HG03060 (cell line): ENCODE data around the gene PLCB3.

Source experiments
- ATAC-seq: cut with Tn5 transposase; IDR thresholded peaks from one replicate; pipeline ENCODE4 v1.9.1; 2021; ENCODE audit warnings: low read depth, moderate number of reproducible peaks; ENCODE audit not compliant: unreplicated experiment

The PLCB3 gene

GRCh38 chr11:64220271-64220670, 31.1 kb upstream of the PLCB3 start:
- ATAC-seq: no peak

- ATAC-seq: no peak
These were observed 30.5 kb upstream of the PLCB3 start for GRCh38 chr11:64220798-64221197.

- ATAC-seq: no peak
These were observed 28.7 kb upstream of the PLCB3 start for GRCh38 chr11:64222651-64223000.

DNA sequence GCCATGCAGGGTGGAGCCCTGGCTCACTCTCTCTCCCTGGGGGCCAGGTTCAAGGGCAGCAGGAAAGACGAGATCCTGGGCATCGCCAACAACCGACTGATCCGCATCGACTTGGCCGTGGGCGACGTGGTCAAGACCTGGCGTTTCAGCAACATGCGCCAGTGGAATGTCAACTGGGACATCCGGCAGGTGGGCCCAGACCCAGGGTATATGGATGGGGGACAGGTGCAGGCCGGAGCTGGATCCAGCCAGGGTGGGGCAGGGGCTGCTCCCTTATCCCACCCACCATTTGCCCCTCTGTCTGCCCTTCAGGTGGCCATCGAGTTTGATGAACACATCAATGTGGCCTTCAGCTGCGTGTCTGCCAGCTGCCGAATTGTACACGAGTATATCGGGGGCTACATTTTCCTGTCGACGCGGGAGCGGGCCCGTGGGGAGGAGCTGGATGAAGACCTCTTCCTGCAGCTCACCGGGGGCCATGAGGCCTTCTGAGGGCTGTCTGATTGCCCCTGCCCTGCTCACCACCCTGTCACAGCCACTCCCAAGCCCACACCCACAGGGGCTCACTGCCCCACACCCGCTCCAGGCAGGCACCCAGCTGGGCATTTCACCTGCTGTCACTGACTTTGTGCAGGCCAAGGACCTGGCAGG, 28.2 kb upstream of the PLCB3 start:
- ATAC-seq: no peak

DNA sequence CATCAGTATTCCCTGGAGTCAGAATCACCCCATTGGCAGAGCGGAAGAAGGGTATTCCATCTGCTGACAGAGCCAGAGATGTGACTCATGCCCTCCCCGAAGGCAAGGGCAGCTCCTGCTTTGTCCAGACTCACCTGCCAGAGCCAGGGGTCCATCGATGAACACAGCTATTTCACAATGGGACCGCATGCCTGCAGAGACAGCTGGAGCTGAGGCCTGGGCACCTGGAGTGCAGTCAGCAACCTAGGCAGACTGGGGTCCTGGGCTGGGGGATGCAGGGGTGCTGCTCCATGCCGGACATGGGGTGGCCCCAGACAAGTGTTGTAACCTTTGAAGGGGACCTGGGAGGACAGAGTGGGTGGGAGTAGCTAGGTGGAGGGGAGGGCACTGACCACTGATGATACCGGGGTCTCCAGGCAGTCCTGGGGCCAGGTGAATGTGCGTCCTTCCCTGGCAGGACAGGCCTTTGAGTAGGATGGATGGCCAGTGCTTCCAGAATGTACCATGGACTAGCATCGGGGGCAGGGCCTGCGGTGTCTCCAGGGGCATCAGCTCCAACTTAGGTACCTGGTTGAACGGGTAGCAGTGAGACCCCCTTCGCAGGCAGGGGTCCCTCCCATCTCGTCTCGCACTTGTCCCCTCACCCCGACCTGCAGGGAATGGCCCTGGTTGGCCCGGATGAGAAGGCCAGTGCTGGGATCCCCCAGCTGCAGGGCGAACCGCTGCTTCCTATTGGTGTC, 27.0 kb upstream of the PLCB3 start:
- ATAC-seq: no peak

- ATAC-seq: no peak
These were observed 26.3 kb upstream of the PLCB3 start for GRCh38 chr11:64224891-64225607.

GRCh38 chr11:64225608-64226506, 25.5 kb upstream of the PLCB3 start, which contains the start of the genes NUDT22 and TRPT1:
TSS of gene NUDT22 (plus strand) at chr11:64226274. CDS start at chr11:64226653, 379 bp downstream.
TSS of gene TRPT1 (minus strand) at chr11:64226186. CDS start at chr11:64225860, 326 bp downstream.
- ATAC-seq: no peak

DNA sequence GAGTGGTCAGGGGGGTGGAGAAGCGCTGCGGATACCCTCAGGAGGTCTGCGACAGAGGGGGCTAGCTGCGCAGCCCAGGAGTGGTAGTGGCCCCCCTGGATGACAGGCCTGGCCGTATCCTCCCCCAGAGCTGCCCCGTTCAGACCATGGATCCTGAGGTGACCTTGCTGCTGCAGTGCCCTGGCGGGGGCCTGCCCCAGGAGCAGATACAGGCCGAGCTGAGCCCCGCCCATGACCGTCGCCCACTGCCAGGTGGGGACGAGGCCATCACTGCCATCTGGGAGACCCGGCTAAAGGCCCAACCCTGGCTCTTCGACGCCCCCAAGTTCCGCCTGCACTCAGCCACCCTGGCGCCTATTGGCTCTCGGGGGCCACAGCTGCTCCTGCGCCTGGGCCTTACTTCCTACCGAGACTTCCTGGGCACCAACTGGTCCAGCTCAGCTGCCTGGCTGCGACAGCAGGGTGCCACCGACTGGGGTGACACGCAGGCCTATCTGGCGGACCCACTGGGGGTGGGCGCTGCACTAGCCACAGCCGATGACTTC, 24.8 kb upstream of the PLCB3 start:
- ATAC-seq: no peak

- no peak for ATAC-seq
These were observed 23.8 kb upstream of the PLCB3 start for GRCh38 chr11:64227405-64227956.

DNA sequence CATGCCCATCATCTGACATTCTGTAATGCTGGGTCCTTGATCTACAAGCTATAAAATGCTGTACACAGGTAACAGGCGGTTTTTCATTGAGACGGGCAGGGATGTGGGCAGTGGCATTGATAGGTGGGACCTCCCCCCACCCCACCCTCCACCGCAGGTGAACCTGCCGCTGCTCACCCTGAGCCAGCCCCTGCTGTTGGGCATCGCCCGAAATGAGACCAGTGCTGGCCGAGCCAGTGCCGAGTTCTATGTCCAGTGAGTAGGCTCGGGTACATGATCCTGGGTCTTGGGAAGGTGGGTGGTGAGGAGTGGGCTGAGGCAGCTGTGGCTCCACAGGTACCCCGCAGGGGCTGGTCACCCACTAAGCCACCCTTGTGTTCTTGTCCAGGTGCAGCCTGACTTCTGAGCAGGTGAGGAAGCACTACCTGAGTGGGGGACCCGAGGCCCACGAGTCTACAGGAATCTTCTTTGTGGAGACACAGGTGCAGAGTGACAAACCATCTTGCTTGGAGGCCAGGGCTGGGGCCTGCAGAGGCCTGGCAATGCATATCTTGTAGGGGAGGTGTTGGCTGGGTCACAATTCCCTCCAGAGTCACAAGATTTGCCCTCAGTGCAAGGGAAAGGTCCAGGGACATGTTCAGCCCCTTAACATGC, 22.1 kb upstream of the PLCB3 start:
- ATAC-seq: no peak

- no peak for ATAC-seq
These were observed 21.6 kb upstream of the PLCB3 start for GRCh38 chr11:64229744-64230170.

- peak; percentile 28 for ATAC-seq
These were observed 21.0 kb upstream of the PLCB3 start, which contains the start of gene DNAJC4 for GRCh38 chr11:64230171-64230984. TSS of gene DNAJC4 (plus strand) at chr11:64230548. CDS start at chr11:64230855, 307 bp downstream.

DNA sequence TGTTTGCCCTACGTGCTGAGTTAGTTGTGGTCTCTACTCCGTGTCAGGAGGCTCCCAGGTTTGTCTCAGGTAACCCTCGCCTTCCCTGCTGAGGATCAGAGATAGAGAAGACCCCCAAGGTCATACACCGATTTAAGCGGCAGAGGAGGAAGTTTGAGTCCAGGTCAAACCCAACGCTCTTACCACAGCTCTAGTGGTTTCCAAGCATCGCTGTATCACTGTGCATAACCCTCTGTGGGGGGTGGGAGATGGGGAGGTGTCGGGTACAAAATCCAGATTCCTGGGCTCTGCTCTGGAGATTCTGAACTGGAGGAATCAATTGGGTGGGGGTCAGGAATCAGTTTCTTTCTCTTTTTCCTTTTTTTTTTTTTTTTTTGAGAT, 20.4 kb upstream of the PLCB3 start:
- ATAC-seq: no peak

GRCh38 chr11:64231546-64231945, 19.8 kb upstream of the PLCB3 start:
- no peak for ATAC-seq

DNA sequence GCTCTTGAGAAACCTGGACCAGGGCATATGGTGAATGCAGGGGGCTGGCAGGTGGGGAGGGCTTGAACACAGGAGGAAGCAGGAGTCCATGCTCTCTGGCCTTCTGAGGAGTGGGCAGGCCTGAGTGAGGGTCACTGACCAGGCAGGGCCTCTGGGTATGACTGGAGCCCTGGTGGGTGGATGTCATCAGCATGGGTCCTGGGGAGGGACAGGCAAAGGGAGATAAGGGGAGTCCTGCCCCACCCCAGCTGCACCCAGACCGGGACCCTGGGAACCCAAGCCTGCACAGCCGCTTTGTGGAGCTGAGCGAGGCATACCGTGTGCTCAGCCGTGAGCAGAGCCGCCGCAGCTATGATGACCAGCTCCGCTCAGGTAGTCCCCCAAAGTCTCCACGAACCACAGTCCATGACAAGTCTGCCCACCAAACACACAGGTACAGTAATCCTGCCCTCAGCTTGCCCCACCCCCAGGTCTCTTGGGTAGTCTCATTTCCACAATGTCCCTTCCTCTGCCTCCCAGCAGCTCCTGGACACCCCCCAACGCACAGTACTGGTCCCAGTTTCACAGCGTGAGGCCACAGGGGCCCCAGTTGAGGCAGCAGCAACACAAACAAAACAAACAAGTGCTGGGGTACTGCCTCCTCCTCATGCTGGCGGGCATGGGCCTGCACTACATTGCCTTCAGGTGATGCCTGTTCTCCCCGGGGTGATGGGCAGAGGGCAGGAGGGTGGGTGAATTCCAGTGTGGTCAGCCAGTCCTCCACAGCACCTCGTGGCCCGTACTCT, 19.0 kb upstream of the PLCB3 start:
- no peak for ATAC-seq

- ATAC-seq: no peak
These were observed 18.4 kb upstream of the PLCB3 start for GRCh38 chr11:64232967-64233315.

DNA sequence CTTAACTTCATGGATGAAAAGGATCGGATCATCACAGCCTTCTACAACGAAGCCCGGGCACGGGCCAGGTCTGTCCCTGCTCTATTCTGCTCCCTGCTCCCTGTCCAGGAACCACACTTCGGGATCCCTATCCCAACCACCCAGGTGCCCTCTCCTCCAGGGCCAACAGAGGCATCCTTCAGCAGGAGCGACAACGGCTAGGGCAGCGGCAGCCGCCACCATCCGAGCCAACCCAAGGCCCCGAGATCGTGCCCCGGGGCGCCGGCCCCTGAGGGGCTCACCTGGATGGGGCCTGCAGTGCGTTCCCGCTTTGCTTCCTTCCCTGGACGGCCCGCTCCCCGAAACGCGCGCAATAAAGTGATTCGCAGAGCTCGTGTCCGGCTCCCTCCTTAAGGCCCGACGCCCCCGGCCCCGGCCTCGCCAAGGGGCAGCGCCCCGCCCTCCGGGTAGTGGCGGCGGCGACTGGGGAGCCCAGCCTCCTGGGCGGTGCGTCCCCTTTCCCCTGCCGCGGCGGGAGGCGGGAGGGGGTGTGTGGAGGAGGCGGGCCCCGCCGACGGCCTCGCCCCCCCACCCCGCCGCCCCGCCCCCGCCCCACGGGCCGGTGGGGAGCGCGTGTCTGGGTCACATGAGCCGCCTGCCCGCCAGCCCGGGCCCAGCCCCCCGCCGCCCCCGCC, 17.3 kb upstream of the PLCB3 start, which contains the start of gene VEGFB:
TSS of gene VEGFB (plus strand) at position 672 of the 674 bp plus-strand sequence. CDS start 250 bp downstream, outside the sequence.
- ATAC-seq: no peak
